ENCODE results near the gene GLRA3. TPM values are rescaled to one million over a fixed set of nuclear protein-coding genes. Genes with fewer than 3 reads are reported as not detected.

GLRA3 gene
- total and polyA plus RNA-seq, 2 of the 8 experiments (the other 6 are each of a cell fraction or from before 2014, with no cell fraction given) = 0.02 TPM; not detected in 1

DNA sequence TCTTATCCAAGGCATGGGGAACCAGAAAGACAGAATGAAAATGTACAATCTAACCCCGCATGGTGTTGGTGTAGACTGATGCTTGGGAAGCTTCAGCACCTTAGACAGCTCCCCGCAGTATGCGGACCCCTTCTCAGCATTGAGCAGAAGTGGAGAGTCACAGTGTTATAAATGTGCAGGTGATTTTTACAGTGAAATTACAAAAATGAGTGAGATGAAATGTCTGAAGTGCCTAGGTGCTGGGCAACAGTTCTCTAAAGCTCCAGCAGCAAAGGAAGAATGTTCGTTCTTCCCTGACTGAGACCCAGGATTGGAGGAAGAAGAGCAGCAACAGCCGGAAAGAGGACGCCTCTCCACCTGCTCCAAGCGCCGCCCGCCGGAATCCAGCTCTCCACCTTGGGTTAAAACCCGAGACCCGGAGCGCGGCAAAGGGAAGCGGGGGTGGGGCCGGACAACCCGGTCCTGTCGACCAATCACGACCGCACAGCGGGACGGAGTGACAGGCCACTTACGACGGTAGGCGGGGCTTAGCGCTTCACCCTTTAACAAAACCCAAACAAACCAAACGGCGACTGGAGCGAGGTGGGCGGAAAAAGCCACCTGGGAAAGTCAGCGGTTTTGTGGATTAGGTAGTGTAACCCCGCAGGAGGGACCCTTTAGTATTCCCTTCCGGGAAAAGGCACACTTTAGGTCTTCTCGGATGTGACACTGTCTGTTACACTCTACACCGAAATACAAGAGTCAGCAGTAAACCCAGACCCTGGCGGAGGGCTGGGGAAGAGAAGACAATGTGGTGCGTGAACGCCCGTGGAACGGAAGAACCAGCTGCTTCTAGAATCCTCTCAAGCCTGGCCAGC, at the start of gene GLRA3 (continued):
- TF ChIP-seq, protein P1, sequence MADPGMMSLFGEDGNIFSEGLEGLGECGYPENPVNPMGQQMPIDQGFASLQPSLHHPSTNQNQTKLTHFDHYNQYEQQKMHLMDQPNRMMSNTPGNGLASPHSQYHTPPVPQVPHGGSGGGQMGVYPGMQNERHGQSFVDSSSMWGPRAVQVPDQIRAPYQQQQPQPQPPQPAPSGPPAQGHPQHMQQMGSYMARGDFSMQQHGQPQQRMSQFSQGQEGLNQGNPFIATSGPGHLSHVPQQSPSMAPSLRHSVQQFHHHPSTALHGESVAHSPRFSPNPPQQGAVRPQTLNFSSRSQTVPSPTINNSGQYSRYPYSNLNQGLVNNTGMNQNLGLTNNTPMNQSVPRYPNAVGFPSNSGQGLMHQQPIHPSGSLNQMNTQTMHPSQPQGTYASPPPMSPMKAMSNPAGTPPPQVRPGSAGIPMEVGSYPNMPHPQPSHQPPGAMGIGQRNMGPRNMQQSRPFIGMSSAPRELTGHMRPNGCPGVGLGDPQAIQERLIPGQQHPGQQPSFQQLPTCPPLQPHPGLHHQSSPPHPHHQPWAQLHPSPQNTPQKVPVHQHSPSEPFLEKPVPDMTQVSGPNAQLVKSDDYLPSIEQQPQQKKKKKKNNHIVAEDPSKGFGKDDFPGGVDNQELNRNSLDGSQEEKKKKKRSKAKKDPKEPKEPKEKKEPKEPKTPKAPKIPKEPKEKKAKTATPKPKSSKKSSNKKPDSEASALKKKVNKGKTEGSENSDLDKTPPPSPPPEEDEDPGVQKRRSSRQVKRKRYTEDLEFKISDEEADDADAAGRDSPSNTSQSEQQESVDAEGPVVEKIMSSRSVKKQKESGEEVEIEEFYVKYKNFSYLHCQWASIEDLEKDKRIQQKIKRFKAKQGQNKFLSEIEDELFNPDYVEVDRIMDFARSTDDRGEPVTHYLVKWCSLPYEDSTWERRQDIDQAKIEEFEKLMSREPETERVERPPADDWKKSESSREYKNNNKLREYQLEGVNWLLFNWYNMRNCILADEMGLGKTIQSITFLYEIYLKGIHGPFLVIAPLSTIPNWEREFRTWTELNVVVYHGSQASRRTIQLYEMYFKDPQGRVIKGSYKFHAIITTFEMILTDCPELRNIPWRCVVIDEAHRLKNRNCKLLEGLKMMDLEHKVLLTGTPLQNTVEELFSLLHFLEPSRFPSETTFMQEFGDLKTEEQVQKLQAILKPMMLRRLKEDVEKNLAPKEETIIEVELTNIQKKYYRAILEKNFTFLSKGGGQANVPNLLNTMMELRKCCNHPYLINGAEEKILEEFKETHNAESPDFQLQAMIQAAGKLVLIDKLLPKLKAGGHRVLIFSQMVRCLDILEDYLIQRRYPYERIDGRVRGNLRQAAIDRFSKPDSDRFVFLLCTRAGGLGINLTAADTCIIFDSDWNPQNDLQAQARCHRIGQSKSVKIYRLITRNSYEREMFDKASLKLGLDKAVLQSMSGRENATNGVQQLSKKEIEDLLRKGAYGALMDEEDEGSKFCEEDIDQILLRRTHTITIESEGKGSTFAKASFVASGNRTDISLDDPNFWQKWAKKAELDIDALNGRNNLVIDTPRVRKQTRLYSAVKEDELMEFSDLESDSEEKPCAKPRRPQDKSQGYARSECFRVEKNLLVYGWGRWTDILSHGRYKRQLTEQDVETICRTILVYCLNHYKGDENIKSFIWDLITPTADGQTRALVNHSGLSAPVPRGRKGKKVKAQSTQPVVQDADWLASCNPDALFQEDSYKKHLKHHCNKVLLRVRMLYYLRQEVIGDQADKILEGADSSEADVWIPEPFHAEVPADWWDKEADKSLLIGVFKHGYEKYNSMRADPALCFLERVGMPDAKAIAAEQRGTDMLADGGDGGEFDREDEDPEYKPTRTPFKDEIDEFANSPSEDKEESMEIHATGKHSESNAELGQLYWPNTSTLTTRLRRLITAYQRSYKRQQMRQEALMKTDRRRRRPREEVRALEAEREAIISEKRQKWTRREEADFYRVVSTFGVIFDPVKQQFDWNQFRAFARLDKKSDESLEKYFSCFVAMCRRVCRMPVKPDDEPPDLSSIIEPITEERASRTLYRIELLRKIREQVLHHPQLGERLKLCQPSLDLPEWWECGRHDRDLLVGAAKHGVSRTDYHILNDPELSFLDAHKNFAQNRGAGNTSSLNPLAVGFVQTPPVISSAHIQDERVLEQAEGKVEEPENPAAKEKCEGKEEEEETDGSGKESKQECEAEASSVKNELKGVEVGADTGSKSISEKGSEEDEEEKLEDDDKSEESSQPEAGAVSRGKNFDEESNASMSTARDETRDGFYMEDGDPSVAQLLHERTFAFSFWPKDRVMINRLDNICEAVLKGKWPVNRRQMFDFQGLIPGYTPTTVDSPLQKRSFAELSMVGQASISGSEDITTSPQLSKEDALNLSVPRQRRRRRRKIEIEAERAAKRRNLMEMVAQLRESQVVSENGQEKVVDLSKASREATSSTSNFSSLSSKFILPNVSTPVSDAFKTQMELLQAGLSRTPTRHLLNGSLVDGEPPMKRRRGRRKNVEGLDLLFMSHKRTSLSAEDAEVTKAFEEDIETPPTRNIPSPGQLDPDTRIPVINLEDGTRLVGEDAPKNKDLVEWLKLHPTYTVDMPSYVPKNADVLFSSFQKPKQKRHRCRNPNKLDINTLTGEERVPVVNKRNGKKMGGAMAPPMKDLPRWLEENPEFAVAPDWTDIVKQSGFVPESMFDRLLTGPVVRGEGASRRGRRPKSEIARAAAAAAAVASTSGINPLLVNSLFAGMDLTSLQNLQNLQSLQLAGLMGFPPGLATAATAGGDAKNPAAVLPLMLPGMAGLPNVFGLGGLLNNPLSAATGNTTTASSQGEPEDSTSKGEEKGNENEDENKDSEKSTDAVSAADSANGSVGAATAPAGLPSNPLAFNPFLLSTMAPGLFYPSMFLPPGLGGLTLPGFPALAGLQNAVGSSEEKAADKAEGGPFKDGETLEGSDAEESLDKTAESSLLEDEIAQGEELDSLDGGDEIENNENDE (IDR thresholded peaks at IDR 0.05; ENCODE audit: insufficient replicate concordance, low read length) = peak; percentile 54
- no peak for TF ChIP-seq CHD1 (IDR thresholded peaks at IDR 0.05; ENCODE audit: low read depth, low read length)
- TF ChIP-seq TEAD4 (IDR thresholded peaks at IDR 0.05; ENCODE audit: low read depth, low read length) = peak; percentile 52; the same call in 1 of the 2 replicates
- no peak for TF ChIP-seq CHD2 (IDR thresholded peaks at IDR 0.05; ENCODE audit: low read length)
- peak; percentile 89 for TF ChIP-seq ASH2L (IDR thresholded peaks at IDR 0.05; ENCODE audit: low read length)

Data from H1 (cell line).